ENCODE data around the gene TYW3.

Gene TYW3

GRCh38 chr1:74716822-74717221, 16.1 kb upstream of the TYW3 start:
- Histone ChIP-seq H3K27ac (no peak overlapping the region), H3K4me1 (ENCODE audit: low read depth, poor library complexity, severe bottlenecking) (peaks cover 8% of the 10 kb centered on the region), H4K20me1 (ENCODE audit: insufficient read depth) (no peaks in the 10 kb centered on the region), H3K4me3 (IDR thresholded peaks at IDR 0.05; ENCODE audit: insufficient read depth, low read depth, low read length) (no peak overlapping the region), H3K9ac (no peak overlapping the region), H2AFZ (ENCODE audit: low read depth) (no peak overlapping the region), H3K4me2 (no peak overlapping the region), H3K36me3 (ENCODE audit: insufficient read depth) (no peaks in the 10 kb centered on the region), H3K27me3 (ENCODE audit: insufficient read depth, low read depth) (no peaks in the 10 kb centered on the region), H3K79me2 (ENCODE audit: insufficient read depth, low read depth) (no peaks in the 10 kb centered on the region)
- no peak for TF ChIP-seq CTCF (conservative IDR thresholded peaks at IDR 0.05; ENCODE audit: low read depth, low read length)

GRCh38 chr1:74717626-74718025, 15.3 kb upstream of the TYW3 start:
- no peak for TF ChIP-seq CTCF (conservative IDR thresholded peaks at IDR 0.05; ENCODE audit: low read depth, low read length)
- Histone ChIP-seq H2AFZ (ENCODE audit: low read depth) (no peak overlapping the region), H4K20me1 (ENCODE audit: insufficient read depth) (no peaks in the 10 kb centered on the region), H3K9ac (no peak overlapping the region), H3K4me3 (IDR thresholded peaks at IDR 0.05; ENCODE audit: insufficient read depth, low read depth, low read length) (no peak overlapping the region), H3K4me2 (no peak overlapping the region), H3K27ac (no peak overlapping the region), H3K79me2 (ENCODE audit: insufficient read depth, low read depth) (no peaks in the 10 kb centered on the region), H3K36me3 (ENCODE audit: insufficient read depth) (no peaks in the 10 kb centered on the region), H3K4me1 (ENCODE audit: low read depth, poor library complexity, severe bottlenecking) (peaks cover 8% of the 10 kb centered on the region), H3K27me3 (ENCODE audit: insufficient read depth, low read depth) (no peaks in the 10 kb centered on the region)

GRCh38 chr1:74726063-74726462, 6.9 kb upstream of the TYW3 start:
- Histone ChIP-seq H4K20me1 (ENCODE audit: insufficient read depth) (no peaks in the 10 kb centered on the region), H3K9ac (no peak overlapping the region), H3K27ac (no peak overlapping the region), H3K79me2 (ENCODE audit: insufficient read depth, low read depth) (no peaks in the 10 kb centered on the region), H3K36me3 (ENCODE audit: insufficient read depth) (no peaks in the 10 kb centered on the region), H3K27me3 (ENCODE audit: insufficient read depth, low read depth) (no peaks in the 10 kb centered on the region), H2AFZ (ENCODE audit: low read depth) (no peak overlapping the region), H3K4me3 (IDR thresholded peaks at IDR 0.05; ENCODE audit: insufficient read depth, low read depth, low read length) (no peak overlapping the region), H3K4me1 (ENCODE audit: low read depth, poor library complexity, severe bottlenecking) (no peaks in the 10 kb centered on the region), H3K4me2 (no peak overlapping the region)
- no peak for TF ChIP-seq CTCF (conservative IDR thresholded peaks at IDR 0.05; ENCODE audit: low read depth, low read length)

GRCh38 chr1:74728736-74729135, 4.2 kb upstream of the TYW3 start:
- no peaks in the 10 kb centered on the region for H3K36me3 ChIP-seq (ENCODE audit: insufficient read depth)
- H2AFZ ChIP-seq (ENCODE audit: low read depth): no peak overlapping the region
- no peak overlapping the region for H3K4me3 ChIP-seq (IDR thresholded peaks at IDR 0.05; ENCODE audit: insufficient read depth, low read depth, low read length)
- TF ChIP-seq CTCF (conservative IDR thresholded peaks at IDR 0.05; ENCODE audit: low read depth, low read length): no peak
- no peaks in the 10 kb centered on the region for H4K20me1 ChIP-seq (ENCODE audit: insufficient read depth)
- H3K79me2 ChIP-seq (ENCODE audit: insufficient read depth, low read depth): no peaks in the 10 kb centered on the region
- no peak overlapping the region for H3K9ac ChIP-seq
- no peak overlapping the region for H3K27ac ChIP-seq
- no peak overlapping the region for H3K4me2 ChIP-seq
- peaks cover 5% of the 10 kb centered on the region for H3K4me1 ChIP-seq (ENCODE audit: low read depth, poor library complexity, severe bottlenecking)
- no peaks in the 10 kb centered on the region for H3K27me3 ChIP-seq (ENCODE audit: insufficient read depth, low read depth)
